Measurements from ENCODE around the gene RCN1.
"Not testable (repeated sequence)": the region's sequence is repeated elsewhere in the genome, so short reads cannot be mapped to it uniquely, and the experiment has no call there.

Gene RCN1

DNA sequence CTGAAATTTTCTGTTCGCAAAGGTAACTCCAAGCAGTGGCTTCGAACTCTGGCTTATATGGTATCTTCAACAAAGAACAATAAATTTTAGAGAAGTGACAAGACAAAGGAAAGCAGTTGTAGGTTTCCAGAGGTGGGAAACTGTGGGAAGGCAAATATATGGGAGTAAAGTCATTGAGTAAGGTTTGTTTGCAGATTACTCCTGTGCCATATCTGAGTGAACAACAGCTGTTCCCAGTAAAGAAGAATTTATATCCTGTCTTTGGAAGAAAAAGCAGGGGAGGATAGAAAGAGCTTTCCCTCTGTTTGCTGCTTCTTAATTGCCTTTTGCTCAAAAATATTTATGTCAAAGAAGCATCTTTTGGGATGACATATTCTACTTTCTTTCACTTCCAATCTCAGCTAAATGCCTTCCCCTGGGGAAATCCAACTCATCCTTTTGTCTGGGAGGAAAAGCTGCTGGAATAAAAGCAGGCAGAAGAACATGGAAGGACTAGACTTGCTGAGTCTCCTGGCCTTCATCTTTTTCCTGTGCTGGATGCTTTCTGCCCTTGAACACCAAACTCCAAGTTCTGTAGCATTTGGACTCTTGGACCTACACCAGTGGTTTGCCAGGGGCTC lies 10.4 kb upstream of the RCN1 start:
- DNase-seq, result no peak

GRCh38 chr11:32081129-32081641 lies 9.7 kb upstream of the RCN1 start:
- DNase-seq, result peak; percentile 49

DNA sequence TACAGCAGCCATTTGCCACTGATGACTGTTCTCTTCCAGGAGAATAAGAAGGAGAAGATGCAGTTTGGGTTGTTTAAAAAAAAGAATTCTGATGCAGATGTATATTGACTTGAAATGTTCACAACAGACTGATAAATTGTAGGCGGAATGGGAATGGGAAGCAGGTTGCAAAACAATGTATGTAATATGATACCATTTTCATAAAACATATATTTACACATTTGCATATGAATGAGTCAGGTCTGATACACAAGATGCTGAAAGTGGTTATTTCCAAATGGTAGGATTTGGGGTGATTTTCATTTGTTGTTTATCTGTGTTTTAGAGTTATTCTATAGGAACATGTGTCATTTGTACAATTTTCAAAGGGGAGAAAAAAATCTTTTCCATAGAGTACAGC lies 9.0 kb upstream of the RCN1 start:
- DNase-seq, result no peak

- DNase-seq, result no peak
Observed at GRCh38 chr11:32082346-32082986, 8.4 kb upstream of the RCN1 start.

GRCh38 chr11:32087597-32087996 lies 3.3 kb upstream of the RCN1 start:
- peak; percentile 55 for DNase-seq

DNA sequence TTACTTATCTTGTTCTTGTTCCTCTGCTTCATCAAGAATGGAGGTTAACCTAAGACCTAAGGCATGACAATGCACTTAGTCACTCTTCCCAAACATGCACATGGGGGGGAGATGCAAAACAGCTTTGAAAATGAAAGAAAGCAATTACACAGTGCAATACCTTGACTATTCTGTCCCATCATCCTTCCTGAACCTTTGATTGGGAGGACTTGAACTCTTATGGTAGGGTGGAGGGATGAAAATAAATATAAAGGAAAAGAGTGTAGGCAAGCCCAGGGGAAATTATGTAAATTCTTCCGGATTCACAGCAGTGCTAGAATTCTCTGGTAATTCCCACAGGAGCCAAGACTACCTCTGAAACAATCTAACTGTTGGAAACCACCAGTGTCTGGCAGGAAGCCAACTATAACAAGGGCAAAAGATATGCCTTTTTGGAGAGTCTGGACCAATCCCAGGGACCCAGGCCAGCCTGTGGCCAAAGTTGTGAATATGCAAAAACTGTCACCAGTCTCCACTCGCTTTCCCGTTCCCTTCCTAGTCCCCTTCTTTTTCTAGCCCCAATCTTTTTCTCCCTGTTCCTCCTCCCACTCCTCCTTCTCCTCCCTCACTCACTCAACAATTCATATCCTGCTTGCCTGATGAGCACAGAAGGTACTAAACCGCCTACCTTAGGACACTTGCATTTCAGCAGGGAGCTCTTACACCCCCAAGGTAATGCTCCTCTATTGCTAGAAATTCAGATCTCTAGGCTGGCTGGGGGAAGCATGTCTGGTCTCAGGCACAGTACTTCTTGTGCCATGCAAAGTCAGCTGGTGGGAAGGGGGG lies 2.5 kb upstream of the RCN1 start:
- DNase-seq, result peak; percentile 51

GRCh38 chr11:32092581-32093170 lies 1.8 kb downstream of the RCN1 start:
- DNase-seq, result no peak

DNA sequence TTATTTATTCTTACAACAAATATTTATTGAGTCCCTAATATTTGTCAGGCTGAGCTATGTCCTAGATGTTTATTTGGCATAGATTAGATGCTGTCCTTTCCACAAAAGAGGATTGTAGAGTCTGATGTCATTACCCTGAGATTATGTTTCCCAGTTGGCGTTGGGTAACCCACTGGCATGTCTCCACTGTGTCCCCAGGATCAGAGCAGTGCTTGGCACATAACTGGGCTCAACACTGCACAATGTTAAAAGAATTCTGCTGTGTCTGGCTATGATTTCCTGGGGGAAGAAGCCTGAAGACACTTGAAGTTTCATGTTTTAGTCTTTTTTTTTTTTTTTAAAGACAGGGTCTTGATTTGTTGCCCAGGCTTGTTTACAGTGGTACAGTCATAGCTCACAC lies 4.0 kb downstream of the RCN1 start:
- no peak for DNase-seq

GRCh38 chr11:32098142-32098903 lies 7.4 kb downstream of the RCN1 start:
- no peak for DNase-seq

- DNase-seq, result no peak
Observed at GRCh38 chr11:32099516-32099915, 8.6 kb downstream of the RCN1 start.

DNA sequence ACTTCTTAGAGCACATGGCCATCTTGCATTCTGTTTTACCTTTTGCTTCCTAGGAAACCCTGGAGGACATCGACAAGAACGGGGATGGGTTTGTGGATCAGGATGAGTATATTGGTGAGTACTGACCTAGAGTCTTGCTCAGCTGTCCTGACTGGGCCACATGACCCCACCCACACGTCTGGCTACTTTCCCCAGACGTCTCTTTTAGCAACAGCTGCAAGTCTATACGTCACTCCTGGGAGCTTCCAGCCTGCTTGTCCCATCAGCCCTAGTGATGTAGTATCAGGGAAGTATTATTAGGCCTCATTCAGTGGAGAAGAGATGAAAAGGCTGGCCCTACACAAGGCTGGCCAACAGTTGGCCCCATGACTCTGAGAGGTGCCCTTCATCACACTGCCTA lies 9.6 kb downstream of the RCN1 start:
- DNase-seq, result peak; percentile 51

DNA sequence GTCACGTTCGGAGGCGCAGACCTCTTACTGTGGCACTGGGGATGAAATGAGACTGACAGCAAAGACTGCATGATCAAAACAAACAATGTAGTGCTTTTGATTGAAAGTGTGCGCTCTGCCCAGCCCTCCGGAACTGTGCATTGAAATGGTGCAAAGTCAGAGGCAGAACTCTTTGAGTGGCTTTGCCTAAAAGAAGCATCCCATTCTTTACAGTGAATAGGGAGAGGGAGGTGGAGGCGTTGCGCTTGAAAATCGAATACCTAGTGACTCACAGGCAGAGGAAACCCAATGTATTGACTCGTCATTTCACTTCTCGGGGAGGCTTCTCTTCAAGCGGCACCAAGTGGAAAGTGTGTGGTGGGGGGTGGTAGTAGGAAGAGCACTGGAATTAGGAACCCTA lies 10.9 kb downstream of the RCN1 start:
- DNase-seq, result no peak

GRCh38 chr11:32103121-32103719 lies 12.3 kb downstream of the RCN1 start:
- not testable (repeated sequence) for DNase-seq

DNA sequence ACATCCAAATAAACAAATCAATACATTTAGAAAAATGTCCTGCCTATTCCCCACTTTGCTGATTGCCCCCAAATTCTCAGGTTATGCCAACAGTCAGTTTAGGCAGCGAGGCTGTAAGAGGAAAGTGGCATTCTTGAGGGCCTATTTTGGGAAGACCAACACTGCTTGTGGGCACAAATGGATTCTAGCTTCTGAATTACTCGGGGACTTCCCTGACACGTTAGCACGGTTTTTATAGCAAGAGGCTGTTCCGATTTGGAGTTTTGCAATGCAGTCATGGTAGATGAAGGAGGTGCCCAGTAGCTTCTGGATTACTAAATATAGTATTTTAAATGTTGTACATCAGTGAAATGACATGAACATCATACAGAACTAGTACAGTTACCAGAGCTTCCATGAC lies 13.1 kb downstream of the RCN1 start:
- DNase-seq, result no peak

DNA sequence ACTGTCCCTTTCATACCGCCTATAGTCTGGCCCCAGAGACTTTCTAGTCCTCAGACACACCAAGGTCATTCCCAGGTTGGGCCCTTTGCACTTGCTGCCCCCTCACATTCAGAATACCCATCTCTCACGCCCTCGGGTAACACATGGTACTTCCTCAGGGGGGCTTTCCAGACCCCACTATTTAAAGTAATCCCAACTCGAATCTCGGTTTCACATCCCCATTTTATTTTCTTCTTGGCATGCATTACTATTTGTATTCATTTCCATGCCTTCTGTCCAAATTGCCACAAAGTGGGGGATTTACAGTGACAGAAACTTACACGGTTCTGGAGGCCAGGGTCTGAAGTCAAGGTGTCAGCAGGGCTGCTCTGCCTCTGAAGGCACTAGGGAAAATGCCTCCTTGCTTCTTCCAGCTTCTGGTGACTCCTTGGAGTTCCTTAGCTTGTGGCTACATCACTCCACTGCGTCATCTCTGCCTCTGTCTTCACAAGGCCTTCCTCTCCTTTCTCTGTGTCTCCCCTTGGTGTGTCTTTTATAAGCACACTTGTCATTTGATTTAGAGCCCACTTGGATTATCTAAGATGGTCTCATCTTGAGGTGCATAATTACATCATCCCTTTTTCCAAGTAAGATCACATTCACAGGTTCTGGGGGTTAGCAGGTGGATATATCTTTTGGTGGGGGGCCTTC lies 15.1 kb downstream of the RCN1 start:
- no peak for DNase-seq

DNA sequence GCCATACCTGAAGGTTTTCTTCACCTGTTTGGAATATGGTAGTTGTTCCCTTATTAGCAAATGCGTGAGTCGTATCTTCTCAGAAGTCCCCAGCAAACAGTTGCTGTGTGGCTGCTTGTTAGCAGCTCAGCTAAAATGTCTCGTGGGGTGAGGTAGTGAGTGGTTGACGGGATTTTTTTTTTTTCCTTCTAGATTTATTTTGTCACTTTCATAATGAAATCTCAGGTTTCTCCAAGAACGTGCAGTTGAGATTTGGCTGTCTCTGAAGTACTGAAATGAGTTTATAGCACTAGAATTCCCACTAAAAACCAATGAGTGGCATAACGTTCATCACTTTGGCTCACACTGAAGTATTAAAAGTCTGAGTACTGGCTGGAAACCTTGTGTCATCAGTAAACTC lies 16.8 kb downstream of the RCN1 start:
- no peak for DNase-seq

DNA sequence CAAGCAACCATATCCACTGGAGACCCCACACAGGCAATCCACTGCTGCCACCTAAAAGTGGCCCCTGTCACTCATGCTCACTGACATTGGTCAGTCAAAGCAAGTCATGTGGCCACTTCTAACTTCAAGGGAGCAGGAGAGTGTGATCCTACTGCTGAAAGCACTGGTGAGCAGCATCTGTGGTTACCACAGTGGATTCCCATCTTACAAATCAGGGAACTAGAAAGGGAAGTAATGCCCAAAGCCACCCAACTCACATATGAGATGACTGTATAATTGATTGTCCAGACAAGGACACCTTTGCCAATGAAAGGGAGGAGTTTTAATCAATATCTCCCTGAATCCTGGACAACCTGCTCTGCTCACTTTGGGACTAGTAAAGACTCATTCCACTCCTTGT lies 17.7 kb downstream of the RCN1 start:
- peak; percentile 53 for DNase-seq

- DNase-seq, result no peak
Observed at GRCh38 chr11:32109138-32109537, 18.3 kb downstream of the RCN1 start.

DNA sequence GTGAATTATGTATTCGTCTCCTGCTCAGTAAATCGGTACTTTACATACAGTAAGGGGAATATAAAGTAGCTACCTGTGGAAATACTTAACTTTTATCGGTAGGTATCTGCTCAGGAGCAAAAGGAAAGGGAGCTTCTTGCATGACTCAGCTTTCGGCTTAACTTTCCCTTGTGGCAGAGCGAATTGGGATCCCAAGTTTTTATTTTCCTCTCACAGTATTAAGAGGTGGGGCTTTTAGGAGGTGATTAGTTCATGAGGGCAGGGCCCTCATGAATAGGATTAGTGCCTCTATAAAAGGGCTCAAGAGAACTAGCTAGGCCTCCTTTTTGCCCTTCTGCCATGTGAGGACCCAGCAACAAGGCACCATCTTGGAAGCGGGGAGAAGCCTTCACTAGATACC lies 18.7 kb downstream of the RCN1 start:
- no peak for DNase-seq

GRCh38 chr11:32110795-32111194 lies 19.9 kb downstream of the RCN1 start:
- DNase-seq, result no peak

DNA sequence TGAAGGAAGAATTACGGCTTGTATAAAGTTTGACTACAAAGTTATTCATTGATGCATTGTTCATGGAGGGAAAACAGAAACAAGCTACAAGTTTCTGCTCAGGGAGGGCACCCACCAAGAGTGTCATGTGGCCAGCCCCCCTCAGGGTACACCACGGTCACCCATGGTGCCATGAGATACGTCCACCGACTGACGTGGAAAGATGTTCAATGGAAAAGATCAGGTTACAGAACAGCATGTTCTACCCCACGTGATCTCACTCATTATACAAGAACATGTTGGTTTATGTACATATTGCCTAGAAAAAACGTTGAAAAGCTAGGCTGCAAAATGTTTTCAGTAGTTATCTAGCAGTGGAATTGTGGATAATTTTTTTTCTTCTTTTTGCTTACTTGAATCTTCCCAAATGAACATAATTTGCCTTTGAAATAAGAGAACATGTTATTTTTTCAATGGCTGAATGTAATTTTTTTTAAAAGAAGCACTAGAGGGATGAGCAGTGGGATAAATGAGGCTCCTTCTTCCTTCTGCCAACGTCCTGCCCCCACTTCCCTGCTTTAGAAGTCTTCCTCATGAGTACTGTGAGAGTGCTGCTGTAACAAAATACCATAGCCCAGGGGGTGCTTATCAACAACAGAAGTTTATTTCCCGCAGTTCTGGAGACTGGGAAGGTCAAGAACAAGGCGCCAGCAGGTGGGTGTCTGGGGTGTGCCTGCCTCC lies 22.5 kb downstream of the RCN1 start:
- no peak for DNase-seq

Measured in inflammatory macrophage treated with lipopolysaccharide for 4 hours (primary cell).